Transverse colon (tissue), 4 donors: Measurements from ENCODE around the gene TNFAIP6. TPM values are rescaled to one million over a fixed set of nuclear protein-coding genes. Genes with fewer than 3 reads are reported as not detected.
"Not testable (repeated sequence)": the region's sequence is repeated elsewhere in the genome, so short reads cannot be mapped to it uniquely, and the experiment has no call there.

Experiments
- DNase-seq: peaks from one replicate; pipeline ENCODE4 v3.0.0-alpha.2; 2019
- H3K27ac ChIP-seq, 4 donors: fragments of 200-600 bp; sonication (generic); 2 replicates each; pipeline ENCODE4 v1.5.1; 2016 to 2018; ENCODE audit warnings: inconsistent platforms in 4 of 4
- H3K27me3 ChIP-seq: fragments of 200-600 bp; sonication (generic); 2 replicates; pipeline ENCODE4 v1.5.1; 2017; ENCODE audit warnings: inconsistent platforms
- H3K36me3 ChIP-seq, 4 donors: fragments of 200-600 bp; sonication (generic); 2 replicates each; pipeline ENCODE4 v1.5.1; 2017 to 2019; ENCODE audit warnings: inconsistent platforms in 4 of 4
- H3K4me1 ChIP-seq, 4 donors: fragments of 200-600 bp; sonication (generic); 2 replicates each; pipeline ENCODE4 v1.5.1; 2017 to 2020; ENCODE audit warnings: inconsistent platforms in 4 of 4
- H3K4me3 ChIP-seq, 4 donors: fragments of 200-600 bp; sonication (generic); 1 replicate in 1 of 4; 2 replicates in 3 of 4; pipeline versions ENCODE4 v1.5.1 to v1.6.1; 2017 to 2019; ENCODE audit warnings: inconsistent platforms in 4 of 4
- H3K9me3 ChIP-seq, 2 donors: fragments of 200-600 bp; sonication (generic); 2 replicates each; pipeline ENCODE4 v1.5.1; 2017 to 2019; ENCODE audit warnings: inconsistent platforms in 2 of 2
- EP300 ChIP-seq: sonication (generic); formaldehyde crosslinking; IDR thresholded peaks from one replicate; pipeline ENCODE4 v1.6.1; 2017; ENCODE audit warnings: antibody characterized with exemption, low read depth
- POLR2A ChIP-seq: fragments of 450-650 bp; IDR thresholded peaks from one replicate; pipeline ENCODE4 v1.6.1; 2016; ENCODE audit warnings: antibody characterized with exemption, mild to moderate bottlenecking, moderate library complexity
- POLR2AphosphoS5 ChIP-seq, 3 donors: sonication (generic); formaldehyde crosslinking; IDR thresholded peaks; one replicate each; pipeline ENCODE4 v1.6.1; 2016; ENCODE audit warnings: antibody characterized with exemption in 3 of 3
- WGBS, 2 donors: methylation state at CpG; one replicate each; pipeline ENCODE4 v1.1.5; 2018; ENCODE audit warnings: low coverage in 1 of 2; 5-methylcytosine and 5-hydroxymethylcytosine counted together
- in situ Hi-C, 4 donors: fragments of 200-750 bp; cut with MboI; loops; one replicate each; pipeline versions ENCODE4 v1.15.0 to v1.15.1; 2017; ENCODE audit warnings: low sequenced_read_pairs in 3 of 4, low pct_ligation_motif_present in 1 of 4, low pct_unique_long_range_greater_than_20kb in 1 of 4
- intact Hi-C: fragments of 100-400 bp; cut with DNase I; formaldehyde crosslinking; loops from one replicate; pipeline ENCODE4 v1.15.1; 2023; ENCODE audit warnings: low total_unique reads
- total RNA-seq, 4 donors: library from RNA; depleted of rRNA; stranded (reverse); fragments of >200 nt; gene quantifications; one replicate each; pipeline ENCODE4 v1.1.0, GENCODE V29; 2016
- TF ChIP-seq, protein P1 (sequence below), 5 experiments: fragments of 200-600 bp in 3 of 5; fragments of 450-650 bp in 2 of 5; sonication (generic) in 3 of 5; IDR thresholded peaks; 1 replicate in 2 of 5; 2 replicates in 3 of 5; pipeline ENCODE4 v1.5.1; 2016 to 2017; ENCODE audit warnings: antibody characterized with exemption in 5 of 5, inconsistent platforms in 3 of 5, mild to moderate bottlenecking in 2 of 5, moderate library complexity in 1 of 5

The TNFAIP6 gene
- total RNA-seq, 4 donors from 2014 or later: 0.95 TPM; not detected in 3

DNA sequence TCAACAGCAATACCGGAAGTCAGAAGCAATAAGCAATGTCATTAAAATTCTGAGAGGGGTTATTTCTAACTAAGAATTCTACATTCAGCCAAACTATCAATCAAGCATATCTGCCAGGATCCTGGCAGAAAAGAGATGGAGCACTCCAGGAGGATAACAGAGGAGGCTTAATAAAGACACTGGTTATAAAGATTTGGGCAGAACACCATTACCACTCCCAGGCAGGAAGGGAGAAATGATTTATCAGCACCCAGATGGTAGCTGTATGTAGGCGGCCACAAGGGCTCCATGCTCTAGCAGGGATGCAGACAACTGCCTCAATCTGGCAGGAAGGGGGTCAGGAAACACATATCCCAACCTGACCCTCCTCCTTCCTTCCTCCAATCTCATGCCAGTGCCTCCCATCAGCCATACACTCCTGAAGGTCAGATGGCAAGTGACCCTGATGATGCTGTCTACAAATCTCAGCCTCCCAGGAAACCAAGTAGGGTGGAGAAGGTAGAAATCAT is 20.5 kb upstream of the TNFAIP6 start:
- in situ Hi-C loops (no loop called here), intact Hi-C loops (no loop called here)
- H3K36me3 ChIP-seq: no peaks in the 10 kb centered on the region
- WGBS, 2 donors: 53 to 59% methylated on average over 2 of the region's 2 CpGs
- TF ChIP-seq EP300: no peak
- TF ChIP-seq, protein P1, sequence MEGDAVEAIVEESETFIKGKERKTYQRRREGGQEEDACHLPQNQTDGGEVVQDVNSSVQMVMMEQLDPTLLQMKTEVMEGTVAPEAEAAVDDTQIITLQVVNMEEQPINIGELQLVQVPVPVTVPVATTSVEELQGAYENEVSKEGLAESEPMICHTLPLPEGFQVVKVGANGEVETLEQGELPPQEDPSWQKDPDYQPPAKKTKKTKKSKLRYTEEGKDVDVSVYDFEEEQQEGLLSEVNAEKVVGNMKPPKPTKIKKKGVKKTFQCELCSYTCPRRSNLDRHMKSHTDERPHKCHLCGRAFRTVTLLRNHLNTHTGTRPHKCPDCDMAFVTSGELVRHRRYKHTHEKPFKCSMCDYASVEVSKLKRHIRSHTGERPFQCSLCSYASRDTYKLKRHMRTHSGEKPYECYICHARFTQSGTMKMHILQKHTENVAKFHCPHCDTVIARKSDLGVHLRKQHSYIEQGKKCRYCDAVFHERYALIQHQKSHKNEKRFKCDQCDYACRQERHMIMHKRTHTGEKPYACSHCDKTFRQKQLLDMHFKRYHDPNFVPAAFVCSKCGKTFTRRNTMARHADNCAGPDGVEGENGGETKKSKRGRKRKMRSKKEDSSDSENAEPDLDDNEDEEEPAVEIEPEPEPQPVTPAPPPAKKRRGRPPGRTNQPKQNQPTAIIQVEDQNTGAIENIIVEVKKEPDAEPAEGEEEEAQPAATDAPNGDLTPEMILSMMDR (IDR thresholded peaks at IDR 0.05): no peak
- no peak for TF ChIP-seq POLR2AphosphoS5 (IDR thresholded peaks at IDR 0.05)
- no peak for TF ChIP-seq POLR2A
- H3K4me1 ChIP-seq: peaks cover 0 to 2% (median 0%) of the 10 kb centered on the region in 4 donors
- no peaks in the 10 kb centered on the region for H3K9me3 ChIP-seq
- H3K4me3 ChIP-seq: no peak overlapping the region
- DNase-seq: no peak
- H3K27ac ChIP-seq: no peak overlapping the region
- H3K27me3 ChIP-seq: no peaks in the 10 kb centered on the region

DNA sequence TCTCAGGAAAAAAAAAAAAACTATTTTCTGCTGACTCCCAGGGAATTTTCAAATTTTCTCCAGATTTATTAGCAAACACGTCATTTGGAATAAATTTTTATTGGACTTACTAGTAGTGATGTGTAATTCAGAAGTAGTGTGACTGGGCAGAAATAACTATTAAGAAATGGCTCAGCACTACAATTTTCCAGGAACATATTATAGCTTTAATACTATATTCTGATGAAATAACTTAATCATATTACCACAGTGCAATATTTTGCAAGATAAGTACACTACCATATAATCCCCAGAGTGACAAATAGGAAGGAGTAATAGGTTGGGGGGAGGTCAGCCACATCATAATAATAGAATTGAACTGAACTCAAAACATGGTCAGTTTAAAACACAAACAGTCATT is 19.7 kb upstream of the TNFAIP6 start:
- no peak overlapping the region for H3K27ac ChIP-seq
- no peak for DNase-seq

DNA sequence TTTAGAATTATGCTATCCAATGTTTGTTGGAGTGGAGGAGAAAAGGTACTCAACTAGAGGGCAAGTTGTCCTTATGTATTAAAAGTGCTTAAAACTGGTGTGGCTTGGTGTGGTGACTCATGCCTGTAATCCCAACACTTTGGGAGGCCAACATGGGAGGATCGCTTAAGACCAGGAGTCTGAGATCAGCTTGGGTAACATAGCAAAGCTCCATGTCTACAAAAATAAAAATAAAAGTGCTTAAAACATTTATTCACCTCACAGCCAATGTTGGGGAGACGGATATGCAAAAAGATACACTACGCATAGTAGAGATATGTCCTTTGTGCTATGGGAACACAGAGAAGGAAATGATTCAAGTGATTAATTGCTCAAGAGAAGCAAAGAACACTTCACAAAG is 19.3 kb upstream of the TNFAIP6 start:
- H3K4me3 ChIP-seq: no peak overlapping the region
- no peaks in the 10 kb centered on the region for H3K9me3 ChIP-seq

More for the DNA sequence above, 19.7 kb upstream of the TNFAIP6 start:
- Histone ChIP-seq H3K4me1 (peaks cover 0 to 2% (median 0%) of the 10 kb centered on the region in 4 donors), H3K9me3 (no peaks in the 10 kb centered on the region), H3K4me3 (no peak overlapping the region), H3K36me3 (no peaks in the 10 kb centered on the region), H3K27me3 (no peaks in the 10 kb centered on the region)
- no peak for TF ChIP-seq POLR2A
- TF ChIP-seq, protein P1 (IDR thresholded peaks at IDR 0.05): no peak
- no peak for TF ChIP-seq POLR2AphosphoS5 (IDR thresholded peaks at IDR 0.05)
- no peak for TF ChIP-seq EP300
- in situ Hi-C loops: no loop called here
- intact Hi-C loops: no loop called here
- 53 to 63% methylated on average over 1 of the region's 1 CpG for WGBS, 2 donors

DNA sequence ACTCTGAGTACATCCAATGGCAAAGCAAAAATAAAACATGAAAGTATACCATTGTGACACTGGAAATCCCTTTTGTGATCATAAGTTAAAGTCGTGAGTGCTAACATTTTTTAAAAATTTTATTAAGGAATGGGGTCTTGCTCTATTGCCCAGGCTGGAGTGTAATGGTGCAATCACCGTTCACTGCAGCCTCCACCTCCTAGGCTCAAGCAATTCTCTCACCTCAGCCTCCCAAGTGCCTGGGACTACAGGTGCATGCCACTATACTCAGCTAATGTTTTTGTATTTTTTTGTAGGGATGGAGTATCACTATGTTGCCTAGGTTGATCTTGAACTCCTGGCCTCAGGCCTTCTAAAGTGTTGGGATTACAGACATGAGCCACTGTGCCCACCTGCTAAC is 14.3 kb upstream of the TNFAIP6 start:
- TF ChIP-seq, protein P1 (IDR thresholded peaks at IDR 0.05): no peak
- intact Hi-C loops: no loop called here
- no peaks in the 10 kb centered on the region for H3K4me1 ChIP-seq
- no peak overlapping the region for H3K4me3 ChIP-seq
- 93 to 100% methylated on average over 2 of the region's 2 CpGs for WGBS, 2 donors
- in situ Hi-C loops: no loop called here
- no peaks in the 10 kb centered on the region for H3K27me3 ChIP-seq
- no peak for DNase-seq
- H3K9me3 ChIP-seq: no peaks in the 10 kb centered on the region
- no peak overlapping the region for H3K27ac ChIP-seq
- no peaks in the 10 kb centered on the region for H3K36me3 ChIP-seq

More for the DNA sequence above, 19.3 kb upstream of the TNFAIP6 start:
- Histone ChIP-seq H3K27me3 (no peaks in the 10 kb centered on the region), H3K27ac (no peak overlapping the region), H3K36me3 (no peaks in the 10 kb centered on the region), H3K4me1 (peaks cover 0 to 2% (median 0%) of the 10 kb centered on the region in 4 donors)
- 81% methylated on average over 3 of the region's 3 CpGs for WGBS, 2 donors
- TF ChIP-seq, protein P1 (IDR thresholded peaks at IDR 0.05): no peak
- TF ChIP-seq POLR2A (no peak), EP300 (no peak)
- no peak for DNase-seq
- intact Hi-C loops: no loop called here
- in situ Hi-C loops: no loop called here

DNA sequence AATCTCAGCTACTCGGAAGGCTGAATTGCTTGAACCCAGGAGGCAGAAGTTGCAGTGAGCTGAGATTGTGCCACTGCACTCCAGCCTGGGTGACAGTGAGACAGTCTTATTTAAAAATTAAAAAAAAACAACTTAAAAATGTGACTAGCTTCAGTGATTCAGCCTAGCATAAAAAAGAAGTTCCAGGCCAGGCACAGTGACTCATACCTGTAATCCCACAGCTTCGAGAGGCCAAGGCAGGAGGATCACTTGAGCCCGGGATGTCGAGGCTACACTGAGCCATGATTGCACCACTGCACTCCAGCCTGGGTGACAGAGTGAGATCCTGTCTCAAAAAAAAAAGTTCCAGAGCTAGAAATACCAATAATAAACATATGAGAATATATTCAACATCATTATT is 13.2 kb upstream of the TNFAIP6 start:
- intact Hi-C loops, DNase-seq, H3K27me3 ChIP-seq, H3K4me3 ChIP-seq, H3K36me3 ChIP-seq, in situ Hi-C loops, H3K9me3 ChIP-seq, H3K4me1 ChIP-seq, H3K27ac ChIP-seq: not testable (repeated sequence)
- 88 to 91% methylated on average over 3 to 4 of the region's 4 CpGs for WGBS, 2 donors
